Measurements from ENCODE around the gene ZBTB7C. TPM values are rescaled to one million over a fixed set of nuclear protein-coding genes. Genes with fewer than 3 reads are reported as not detected.

ZBTB7C gene
- polyA plus RNA-seq, 4 donors = 13.1 to 41.1 (median 17.4) TPM

DNA sequence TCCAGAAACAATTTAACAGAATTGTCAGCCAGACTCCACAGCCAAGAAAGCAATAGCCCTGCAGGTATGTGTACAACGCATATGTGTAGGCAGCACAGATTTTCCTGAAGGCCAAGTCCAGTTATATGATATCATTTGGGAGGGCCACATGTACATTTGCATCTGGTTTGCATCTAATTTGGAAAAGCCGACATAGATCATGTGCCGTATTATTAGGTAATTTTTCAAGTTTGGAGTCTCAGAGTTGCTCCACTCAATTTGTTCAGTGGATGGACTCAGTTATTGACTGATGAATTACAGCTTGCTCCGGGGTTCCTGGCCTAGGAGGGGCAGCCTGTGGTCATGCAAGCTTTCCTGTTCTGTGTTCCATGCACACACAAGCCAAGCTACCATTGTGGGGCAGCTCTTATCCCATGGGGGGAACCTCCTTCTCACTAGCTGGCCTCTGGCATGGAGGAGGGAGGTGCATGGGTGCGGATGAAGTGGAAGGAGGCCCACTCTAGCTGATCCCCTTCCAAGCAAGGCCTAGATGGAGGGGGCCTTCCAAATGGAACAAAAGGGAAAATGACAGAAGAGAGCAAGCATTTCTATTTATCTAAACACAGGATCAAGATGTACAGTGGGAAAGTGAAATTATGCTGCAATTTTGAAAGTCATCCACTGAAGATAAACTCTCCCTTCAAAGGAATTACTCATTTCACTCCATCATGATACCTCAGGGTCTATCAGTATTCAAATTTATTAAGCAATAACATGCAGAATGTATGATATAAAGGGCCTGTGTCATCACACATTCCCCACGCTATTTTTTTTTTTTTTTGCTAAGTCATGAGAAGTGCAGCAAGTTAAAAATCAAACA lies 276.2 kb downstream of the ZBTB7C start:
- no peak for DNase-seq (ENCODE audit: low read depth in 4 of 4, low spot score in 3 of 4)

DNA sequence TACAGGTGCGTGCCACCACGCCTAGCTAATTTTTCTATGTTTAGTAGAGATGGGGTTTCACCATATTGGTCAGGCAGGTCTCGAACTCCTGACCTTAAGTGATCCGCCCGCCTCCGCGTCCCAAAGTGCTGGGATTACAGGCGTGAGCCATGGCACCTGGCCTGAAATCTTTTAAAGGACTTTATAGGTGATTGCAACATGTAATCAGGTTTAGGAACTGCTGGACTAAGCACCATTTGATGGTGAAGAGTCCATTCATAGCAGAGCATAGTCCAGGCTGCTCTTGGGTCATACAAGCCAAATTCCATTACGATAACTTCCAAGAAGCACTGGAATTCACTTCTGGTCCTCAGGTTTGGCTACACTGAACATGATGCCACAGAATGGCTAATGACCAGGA lies 278.1 kb downstream of the ZBTB7C start:
- no peak for DNase-seq (ENCODE audit: low read depth in 4 of 4, low spot score in 3 of 4)

DNA sequence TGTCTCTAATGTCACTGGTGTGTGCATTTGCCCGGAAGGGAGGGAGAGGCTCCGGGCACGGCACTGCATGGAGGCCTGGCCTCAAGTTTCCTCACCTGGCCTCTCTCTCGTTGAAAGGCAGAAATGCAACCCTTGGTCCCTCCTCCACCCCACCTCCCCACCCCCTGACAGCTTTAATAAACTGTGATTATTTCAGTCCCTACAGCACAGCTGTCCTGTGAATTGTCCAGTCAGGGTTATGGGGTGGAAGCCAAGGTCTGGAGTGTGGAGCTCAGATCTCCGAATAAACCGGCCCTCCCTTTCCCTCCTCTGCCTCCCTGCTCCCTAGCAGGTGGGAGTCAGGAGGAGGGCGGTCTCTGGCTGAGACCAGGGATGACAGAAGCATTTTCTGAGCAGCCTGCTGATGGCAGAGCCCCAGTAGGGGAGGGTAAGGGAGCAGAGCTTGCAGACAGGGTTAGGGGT lies 279.5 kb downstream of the ZBTB7C start:
- DNase-seq (ENCODE audit: low read depth in 4 of 4, low spot score in 3 of 4) = peak in 1 of 4 donors; percentile 75

DNA sequence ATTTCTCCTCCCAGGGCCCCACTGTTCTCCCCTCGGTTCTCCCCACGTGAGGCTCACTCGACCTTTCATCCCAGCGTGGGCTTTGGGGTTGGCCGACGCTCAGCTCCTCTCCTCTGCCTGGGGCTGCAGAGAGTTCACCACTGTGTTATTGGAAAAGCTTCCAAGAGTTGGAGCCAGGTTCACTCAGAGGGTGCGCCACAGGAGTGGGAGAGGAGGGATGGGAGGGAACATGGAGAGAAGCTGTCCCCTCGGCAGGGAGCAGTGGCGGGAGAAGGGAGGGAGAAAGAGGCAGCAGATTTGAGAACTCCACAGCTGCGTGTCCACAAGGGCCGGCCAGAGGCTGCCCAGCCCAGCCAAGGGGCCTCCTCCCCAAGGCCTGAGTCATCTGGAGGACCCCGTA lies 281.6 kb downstream of the ZBTB7C start:
- DNase-seq (ENCODE audit: low read depth in 4 of 4, low spot score in 3 of 4) = no peak

DNA sequence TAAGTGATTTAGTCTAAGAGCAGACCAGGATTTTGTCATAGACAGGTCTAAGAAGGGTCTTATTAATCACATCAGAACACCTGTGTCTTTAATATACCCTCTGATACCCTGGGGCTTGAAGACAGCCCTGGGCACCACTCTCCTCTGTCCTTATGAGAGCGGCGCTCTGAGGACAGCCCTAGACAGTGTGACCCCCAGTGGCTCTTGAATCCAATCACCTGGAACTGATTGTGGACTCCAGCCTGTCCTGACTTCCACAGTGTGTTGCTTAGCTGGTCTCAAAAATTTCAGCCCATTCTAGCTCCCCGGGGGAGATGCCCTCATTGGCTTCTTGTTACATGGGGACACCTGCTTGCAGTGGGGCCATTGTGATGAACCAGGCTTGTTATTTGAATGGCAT lies 282.9 kb downstream of the ZBTB7C start:
- no peak for DNase-seq (ENCODE audit: low read depth in 4 of 4, low spot score in 3 of 4)

DNA sequence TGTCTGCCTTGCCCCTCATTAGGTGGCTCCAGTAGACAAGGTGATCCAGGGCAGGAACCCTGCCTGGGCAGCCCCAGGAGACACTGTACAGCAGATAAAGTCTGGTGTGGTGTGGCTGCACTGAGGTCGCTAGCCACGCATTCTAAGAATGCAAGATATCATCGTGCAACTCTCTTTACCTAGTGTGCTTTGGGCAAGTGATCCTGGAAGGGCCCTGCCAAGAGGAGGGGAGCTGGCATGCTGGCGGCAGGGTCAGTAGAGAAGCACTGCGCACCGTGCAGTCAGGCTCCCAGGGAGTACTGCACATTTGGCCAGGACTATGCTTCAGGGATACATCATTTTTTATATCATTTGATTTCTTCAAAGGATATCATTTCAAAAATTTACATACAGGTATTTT lies 283.5 kb downstream of the ZBTB7C start:
- no peak for DNase-seq (ENCODE audit: low read depth in 4 of 4, low spot score in 3 of 4)

DNA sequence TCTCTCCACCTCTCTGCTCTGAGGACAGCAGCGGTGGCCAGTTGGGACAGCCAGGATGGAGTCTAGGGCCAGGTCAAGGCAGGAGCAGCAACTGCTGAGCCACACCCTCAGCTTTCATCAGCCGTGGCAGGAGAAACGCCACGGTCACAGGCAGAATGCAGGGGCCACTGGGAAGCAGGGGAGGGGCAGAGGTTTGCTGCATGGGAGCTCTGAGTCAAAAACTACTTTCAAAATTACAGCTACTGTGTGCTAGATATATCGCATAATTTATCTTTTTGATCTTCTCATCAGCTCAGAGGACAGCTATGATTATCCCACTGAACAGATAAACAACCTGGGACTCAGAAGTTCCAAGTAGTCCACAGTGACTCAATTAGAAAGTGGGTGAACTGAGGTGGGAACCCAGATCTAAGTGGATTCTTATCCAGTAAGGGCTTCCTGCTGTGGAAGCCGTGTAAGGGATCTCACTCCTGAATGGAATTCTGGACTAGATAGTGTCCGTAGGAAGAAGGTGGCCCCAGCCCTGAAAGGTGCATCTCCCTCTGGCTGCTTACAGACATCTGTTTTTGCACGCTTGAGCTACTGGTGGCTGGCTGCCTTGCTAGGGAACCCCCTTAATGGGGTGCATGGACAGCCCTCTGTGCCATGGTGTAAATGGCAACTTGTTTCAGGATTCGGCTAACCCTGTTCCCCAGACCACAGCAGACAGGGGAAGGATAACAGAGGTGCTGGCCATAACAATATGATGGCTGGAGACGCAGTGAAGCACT lies 284.1 kb downstream of the ZBTB7C start:
- no peak for DNase-seq (ENCODE audit: low read depth in 4 of 4, low spot score in 3 of 4)

DNA sequence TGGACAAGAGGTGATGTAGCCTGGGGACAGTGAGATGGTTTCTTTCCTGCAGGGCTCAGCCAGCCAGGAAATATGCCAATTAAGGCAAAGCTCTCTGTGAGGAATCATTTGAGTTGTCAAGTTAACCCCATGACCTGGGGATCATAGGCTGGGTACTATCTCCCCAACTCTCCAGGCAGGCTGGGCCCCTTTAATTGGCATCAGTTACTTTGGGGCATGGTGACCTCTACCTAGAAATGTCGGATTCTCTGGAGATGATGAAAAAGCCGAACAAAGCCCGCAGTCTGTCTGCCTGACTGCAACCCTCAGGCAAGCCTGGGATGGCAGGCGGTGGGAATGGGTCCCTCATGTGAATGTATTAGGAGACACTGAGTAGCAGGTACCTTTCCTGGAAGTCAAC lies 285.2 kb downstream of the ZBTB7C start:
- no peak for DNase-seq (ENCODE audit: low read depth in 4 of 4, low spot score in 3 of 4)

DNA sequence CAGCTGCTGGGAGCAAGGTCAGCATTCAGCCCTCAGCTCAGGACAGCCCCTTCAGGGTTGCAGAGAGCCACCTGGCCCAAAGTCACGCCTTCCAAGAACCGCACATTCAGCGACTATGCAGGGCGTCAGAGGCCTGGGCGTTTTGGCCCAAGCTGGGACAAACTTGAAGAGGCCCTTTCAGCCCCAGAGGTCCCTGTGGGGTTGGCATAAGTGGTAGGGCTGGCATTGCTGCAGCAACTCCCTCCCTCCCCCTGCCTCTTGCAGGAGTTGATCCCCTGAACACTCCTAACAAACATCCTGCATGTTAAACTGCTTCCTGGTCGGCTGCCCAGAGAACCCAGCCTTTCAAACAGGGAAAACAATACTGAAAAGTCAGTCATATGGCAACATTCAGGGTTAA lies 285.9 kb downstream of the ZBTB7C start:
- no peak for DNase-seq (ENCODE audit: low read depth in 4 of 4, low spot score in 3 of 4)

DNA sequence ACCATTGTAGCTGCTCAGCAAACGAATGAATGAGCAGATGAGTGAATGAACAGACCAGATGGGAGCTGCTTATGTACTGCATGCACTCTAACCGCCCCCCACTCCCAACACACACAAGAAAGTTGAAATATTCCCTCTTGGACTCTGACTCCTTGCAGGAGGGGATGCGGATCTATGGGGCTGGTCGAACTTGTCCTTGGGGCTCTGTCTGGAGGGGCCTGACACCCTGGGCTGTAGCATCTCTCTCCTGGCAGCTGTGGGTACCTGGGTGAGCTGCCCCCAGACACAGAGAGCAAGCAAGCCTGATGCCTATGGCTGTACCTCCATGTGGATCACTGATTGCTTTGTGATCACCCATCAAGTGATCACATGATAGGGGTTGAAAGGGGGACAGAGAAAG lies 286.4 kb downstream of the ZBTB7C start:
- DNase-seq (ENCODE audit: low read depth in 4 of 4, low spot score in 3 of 4) = no peak

DNA sequence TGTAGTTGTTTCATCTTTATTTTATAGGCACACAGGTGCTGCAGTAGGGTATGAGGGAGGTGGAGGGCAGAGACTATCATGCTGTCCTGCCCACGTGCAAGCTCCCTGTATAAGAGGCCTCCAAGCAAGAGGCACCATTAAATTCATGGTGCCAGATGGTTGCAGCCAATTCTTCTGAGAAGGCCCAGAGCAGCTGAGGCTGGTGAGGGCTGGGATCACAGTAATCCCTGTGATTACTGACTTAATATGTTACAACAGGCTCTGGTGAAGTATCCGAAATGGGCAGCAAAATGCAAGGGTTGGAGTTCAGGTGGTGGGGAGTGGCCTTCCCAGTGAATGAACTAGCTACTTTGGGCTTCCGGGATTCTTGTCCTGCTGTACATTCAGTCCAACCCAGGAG lies 286.8 kb downstream of the ZBTB7C start:
- no peak for DNase-seq (ENCODE audit: low read depth in 4 of 4, low spot score in 3 of 4)

DNA sequence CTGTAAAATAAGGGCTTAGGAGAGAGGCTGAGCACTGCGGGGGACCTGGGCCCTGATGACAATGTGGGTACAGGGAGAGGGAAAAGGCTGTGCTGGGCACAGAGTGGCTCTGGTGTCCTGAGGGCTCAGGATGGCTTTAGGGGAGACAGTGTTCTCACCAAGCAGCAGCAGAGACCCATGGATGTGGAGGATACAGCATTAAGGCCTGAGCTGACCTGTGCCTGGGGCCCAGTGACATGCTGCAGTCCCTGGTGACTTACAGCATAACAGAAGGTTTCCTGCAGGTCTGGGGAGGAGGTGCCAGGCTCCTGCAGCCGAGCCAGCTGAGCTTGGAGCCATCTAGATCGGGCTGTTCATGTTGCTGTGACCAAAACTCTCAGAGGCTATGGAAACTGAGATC lies 287.4 kb downstream of the ZBTB7C start:
- no peak for DNase-seq (ENCODE audit: low read depth in 4 of 4, low spot score in 3 of 4)

DNA sequence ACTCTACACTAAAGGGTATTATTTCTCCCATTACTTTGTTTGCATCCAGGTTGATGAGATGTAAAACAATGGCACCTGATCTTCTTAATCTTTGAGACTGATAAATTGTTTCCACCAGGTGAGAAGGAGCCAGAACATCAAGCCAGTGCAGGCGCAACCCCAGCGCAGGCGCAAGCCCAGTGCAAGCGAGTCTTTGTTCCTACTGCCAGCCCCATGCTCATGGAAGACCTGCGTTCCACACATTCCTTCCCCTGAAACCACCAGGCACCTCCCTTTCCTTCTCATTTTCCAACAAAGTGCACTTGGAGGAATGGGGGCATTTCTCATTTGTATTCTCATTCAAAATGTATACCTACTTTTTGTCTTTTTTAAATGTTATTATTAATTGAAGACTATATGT lies 290.0 kb downstream of the ZBTB7C start:
- DNase-seq (ENCODE audit: low read depth in 4 of 4, low spot score in 3 of 4) = no peak

DNA sequence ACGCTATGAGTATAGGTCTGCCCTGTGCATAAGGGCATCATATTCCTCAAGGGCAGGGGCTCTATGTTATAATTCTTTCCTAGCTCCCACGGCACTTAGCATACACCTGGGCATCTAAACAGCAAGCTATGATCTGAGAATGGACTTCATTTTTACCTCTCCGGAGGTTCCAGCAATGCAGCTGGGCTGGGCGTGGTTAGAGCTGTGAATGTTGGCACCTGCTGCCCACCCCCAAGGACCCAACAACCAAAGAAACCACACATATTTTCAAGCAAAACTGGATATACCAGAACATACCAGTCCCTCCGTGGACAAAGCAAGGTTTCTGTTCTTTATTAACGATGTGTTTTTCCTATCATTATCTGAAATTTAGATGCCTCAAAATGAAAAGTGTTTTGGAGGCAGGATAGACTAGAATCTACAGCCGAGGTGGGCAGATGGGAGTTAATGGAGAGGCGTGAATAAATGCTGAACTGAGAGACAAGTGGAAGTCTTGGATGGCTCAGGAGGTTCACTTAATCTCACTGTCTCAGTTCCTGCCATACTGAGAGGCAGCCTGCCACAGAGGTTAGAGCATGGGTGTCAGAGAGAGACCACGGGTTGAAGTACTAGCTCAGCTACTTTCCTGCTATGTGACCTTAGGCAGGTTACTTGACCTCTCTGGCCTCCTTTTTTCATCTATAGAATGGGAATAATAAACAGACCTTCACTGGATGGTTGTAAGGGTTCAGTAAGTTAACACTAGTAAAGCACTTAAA lies 292.1 kb downstream of the ZBTB7C start:
- DNase-seq (ENCODE audit: low read depth in 4 of 4, low spot score in 3 of 4) = no peak

DNA sequence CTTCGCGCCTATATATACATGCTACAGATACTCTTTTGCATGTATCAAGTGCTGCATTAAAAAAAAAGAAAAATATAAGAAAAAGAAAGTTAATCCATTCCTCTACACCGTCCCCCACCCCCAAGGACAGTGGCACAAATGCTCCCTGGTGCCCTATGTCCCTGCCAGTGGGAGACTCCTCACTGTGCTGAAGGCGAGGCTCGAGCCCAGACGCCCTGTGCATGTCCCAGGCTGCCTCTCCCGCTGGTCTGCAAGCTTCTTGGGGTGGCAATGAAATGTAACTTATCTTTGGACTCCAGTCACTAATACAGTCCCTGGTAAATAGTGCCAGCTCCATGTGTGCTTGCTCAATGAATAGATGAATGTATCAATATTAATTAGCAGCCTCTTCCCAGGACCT lies 293.2 kb downstream of the ZBTB7C start:
- no peak for DNase-seq (ENCODE audit: low read depth in 4 of 4, low spot score in 3 of 4)

DNA sequence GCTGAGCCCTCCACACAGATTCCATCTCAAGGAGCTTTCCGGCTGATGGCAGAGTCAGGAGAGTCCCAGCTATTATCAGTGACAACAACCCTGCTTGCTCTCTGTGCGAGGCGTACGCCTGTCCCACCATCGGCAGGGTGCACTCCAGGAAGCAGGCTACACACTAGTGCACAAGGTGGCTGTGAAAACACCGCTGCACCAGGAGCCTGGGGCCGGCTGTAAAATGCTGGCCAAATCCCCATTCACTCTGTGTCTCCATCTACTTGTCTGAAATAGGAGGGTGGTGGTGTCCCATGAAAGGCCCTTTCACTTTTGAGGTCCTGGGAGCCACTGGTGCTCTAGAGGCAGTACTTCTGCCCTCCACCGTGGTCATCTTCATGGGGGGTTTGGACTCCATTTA lies 295.5 kb downstream of the ZBTB7C start:
- no peak for DNase-seq (ENCODE audit: low read depth in 4 of 4, low spot score in 3 of 4)

DNA sequence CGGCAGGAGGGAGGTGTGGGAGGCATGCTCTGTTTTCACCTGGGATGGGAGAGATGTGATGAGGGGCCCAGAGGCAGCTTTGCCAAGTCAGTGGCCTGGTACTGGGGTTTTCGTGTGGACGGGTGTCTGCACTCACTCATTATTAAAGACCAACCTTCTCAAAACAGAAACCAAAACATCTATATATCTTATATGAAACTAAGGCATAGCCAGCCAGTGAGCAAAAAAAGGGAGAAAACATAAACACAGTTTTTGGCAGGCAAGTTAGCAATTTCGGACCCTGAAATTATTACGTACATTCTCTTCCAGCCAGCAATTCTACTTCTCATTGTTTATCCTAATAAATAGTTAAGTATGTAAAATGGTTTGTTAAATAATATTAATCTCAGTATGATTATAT lies 297.6 kb downstream of the ZBTB7C start:
- DNase-seq (ENCODE audit: low read depth in 4 of 4, low spot score in 3 of 4) = no peak

DNA sequence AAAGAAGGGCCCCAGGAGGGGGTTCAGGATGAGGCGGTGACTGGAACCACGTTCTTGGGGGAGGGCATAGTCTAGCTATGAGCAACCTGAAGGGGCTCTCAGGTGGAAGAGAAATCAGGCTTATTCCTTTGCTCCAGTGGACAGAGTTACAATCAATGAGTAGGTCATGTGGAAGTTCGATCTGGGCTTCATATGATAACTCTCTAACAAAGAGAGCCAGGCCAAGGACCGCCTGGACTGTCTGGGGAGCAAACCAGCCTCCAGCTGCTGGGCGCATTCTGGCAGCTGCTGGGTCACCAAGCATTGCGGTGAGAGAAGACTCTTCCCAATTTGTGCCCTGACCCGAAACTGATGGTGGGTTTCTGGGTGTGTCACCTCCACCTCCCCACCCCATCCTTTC lies 298.4 kb downstream of the ZBTB7C start:
- DNase-seq (ENCODE audit: low read depth in 4 of 4, low spot score in 3 of 4) = no peak

DNA sequence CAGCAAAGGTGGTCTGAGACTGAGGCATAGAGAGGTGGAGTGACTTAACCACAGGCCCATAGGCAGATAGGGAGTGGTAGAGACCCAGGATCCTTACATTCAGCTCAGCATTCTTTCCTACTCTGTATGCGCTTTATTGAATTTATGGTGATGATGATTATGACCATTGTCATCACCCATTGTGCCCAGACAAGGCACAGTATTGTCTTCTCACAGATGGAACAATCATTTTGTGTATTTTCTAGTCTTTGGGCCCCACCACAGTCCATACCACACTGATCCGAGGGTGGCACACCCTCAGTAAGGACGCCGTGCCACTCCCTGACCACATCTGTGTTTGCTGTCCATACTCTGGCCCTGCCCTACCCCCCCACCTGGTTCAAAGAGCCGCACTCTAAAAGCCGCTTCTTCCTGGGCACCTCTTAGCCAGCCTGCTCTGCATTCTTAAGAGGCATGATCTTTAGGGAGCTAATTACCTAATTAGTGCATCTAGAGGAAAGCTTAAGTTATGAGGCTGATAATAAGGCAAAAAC lies 299.2 kb downstream of the ZBTB7C start:
- no peak for DNase-seq (ENCODE audit: low read depth in 4 of 4, low spot score in 3 of 4)

DNA sequence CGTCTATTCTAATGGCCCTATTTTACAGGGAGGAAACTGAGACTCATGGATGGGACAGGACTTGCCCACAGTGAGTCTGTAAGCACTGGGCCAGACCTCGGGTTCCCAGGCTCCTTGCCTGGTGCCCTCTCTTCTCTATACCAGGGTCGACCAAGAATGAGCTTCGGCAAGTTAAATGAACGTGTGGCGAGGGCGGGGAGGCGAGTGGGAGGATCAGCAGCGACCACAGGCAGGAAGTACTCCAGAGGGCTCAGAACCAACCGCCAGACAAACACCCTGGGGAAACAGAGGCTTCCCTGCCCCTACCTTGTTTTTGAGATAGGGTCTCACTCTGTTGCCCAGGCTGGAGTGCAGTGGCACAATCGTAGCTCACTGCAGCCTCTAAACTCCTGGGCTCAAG lies 301.0 kb downstream of the ZBTB7C start:
- DNase-seq (ENCODE audit: low read depth in 4 of 4, low spot score in 3 of 4) = no peak
